Activated CD4-positive, CD25-positive, alpha-beta regulatory T cell treated with anti-CD3 and anti-CD28 coated beads, Interleukin-2, amount 50 U/mL, for 72 hours (primary cell): ENCODE data around the gene NUDC.
"Not testable (repeated sequence)": the region's sequence is repeated elsewhere in the genome, so short reads cannot be mapped to it uniquely, and the experiment has no call there.

ENCODE experiments used
- DNase-seq: peaks from one replicate; pipeline ENCODE4 v3.0.0; 2021

NUDC gene

DNA sequence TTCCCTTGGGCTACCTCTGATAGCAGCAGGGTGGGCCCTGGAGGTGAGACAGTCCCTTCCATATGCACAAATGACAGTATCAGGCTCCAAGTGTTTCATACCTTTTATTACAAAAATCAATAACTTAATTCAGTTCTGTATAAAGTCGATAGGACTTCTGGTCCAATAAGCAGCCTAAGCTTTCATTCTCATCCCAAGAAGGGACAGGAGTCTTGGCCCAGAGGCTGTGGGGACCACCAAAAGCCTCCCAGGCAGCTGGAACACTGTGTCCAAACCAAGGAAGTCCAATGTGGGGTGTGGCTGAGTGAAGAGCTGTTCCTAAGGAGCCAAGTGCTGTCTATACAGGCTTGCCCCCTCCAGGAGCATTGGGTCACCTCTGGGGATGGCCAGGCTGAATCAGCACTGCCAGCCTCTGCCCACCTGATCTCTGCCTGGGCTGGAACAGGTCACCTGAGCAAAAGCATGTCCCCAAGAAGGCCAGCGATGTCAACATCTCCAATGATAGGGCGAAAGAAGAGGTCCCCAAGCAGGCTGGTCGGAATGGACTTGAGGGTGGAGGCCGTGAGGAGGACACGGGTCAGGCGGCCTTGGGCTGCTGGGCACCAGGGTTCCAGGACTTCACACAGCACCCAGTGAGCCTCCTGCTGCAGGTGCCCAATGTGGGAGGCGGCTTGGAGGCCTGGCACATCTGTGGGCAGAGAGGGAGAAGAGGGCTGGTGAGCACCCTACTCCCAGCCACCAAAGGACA is 10.0 kb upstream of the NUDC start:
- DNase-seq, result no peak

DNA sequence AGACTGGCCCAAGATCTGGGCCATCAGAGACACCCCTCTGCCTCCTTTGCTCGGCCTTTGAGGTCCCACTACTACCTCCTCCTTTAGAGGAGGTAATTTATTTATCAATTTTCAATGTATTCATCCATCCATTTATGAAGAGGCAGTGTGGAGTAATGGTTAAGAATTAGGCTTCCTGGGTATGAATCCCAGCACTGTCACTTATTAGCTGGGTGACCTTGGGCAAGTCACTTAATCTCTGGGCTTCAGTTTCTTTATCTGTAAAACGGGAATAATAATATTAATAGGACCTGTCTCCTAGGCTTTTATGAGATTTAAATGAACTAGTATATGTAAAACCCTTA is 9.4 kb upstream of the NUDC start:
- DNase-seq, result no peak

DNA sequence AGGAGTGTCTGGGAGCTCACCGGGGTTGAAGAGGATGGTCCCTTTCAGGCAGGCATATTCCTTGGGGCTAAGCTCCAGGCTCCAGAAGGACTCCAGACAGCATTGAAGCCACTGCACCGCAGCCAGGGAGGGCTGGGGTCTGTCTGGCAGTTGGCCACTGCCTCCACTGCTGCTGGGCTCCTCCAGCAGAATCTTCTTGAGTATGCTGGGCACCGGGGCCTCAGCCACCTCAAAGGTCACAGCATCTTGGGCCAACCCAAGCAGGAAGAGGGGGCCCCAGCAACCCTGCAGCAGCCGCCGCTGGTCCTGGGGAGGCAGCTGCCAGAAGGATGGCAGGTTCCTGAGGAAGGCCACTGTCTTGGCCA is 8.2 kb upstream of the NUDC start:
- no peak for DNase-seq

DNA sequence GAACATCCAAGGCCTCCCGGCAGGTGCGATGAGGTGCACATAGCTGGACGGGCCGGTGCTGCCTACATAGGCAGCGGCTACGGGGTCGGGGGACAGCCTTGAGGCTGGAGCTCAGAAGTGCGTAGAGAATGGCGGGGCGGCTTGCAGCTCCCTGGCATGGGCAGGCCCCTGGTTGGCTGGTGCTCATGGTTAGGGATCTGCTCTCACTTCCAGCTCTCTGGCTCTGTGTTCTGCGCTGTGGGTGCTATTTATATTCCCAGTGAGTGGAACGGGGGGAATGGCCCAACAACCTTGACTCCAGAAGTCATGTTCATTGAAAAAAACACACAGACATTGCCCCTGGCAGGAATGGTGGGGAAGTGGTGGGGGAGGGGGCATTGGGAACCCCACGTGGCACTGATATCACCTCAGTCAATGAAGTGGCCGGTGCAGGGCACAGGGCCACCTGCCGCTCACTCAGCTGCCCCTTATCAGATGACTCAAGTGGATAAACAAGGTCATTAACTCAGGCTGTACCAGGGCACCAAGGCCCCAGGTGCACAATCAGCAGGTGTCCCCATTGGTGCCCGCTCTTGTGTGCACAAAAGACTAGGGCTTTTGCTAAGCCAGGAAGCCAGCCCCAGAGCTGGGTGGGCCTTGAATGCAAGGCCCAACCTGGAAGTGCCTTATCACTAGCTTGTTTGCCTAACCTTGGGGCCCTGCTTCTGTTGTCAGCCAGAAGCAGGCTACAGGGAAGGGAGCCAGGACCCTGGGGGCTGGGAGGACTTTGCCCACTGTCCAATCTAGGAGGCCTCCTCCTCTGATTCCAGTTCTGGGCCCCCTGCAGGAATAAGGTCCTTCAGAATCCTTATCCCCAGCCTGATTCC is 7.6 kb upstream of the NUDC start, which contains the start of gene NR0B2:
Gene NR0B2, minus strand, starts transcription at position 222 of the 866 bp plus-strand sequence. Its CDS starts 35 bp downstream, at position 187.
- DNase-seq, result no peak

DNA sequence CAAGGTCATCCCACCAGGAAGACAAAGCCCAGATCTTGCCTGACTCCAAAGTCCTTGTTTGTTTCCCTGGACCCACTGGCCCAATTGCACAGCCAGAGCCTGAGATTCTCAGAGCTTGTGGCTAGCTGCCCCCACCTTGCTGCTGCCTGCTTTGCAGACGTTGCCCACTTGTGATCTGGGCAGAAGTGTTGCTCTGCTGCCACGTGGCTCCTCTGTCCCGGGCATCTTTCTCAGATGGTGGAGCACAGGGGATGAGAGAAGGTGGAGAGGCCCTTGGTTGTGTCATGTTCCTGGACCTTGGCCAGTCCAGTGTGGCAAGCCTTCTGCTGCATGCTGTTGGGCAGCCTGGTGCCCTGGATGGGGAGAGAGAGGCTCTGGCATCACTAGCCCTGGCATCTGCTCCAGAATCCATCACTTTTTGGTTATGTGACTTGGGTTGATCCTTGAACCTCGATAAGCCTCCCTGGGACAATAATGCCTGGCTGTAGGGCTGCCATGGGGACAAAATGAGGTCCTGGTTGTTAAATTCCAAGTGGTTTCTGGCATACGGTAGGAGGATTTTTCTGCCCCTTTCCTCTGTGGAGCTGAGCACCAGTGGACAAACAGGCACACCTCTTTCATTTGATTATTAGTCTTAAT is 6.2 kb upstream of the NUDC start:
- no peak for DNase-seq

DNA sequence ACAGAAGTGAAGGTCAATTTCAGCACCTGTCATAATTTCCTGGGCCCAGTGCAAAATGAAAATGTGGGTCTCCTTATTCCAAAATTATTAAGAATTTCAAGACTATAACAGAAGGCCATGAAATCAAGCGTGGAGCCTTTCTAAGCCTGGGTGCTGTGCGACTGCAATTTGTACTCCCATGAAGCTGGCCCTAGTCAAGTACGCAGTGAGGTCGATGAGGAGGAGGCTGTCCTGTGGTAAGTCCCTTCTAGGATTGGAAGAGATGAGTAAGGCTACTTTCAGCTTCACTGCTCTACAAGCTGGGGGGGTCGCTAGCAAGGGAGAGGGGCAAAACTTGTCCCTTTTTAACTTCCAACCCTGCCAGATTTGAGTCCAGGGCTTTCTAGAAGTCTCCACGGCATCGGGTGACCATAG is 410 bp upstream of the NUDC start:
- no peak for DNase-seq

DNA sequence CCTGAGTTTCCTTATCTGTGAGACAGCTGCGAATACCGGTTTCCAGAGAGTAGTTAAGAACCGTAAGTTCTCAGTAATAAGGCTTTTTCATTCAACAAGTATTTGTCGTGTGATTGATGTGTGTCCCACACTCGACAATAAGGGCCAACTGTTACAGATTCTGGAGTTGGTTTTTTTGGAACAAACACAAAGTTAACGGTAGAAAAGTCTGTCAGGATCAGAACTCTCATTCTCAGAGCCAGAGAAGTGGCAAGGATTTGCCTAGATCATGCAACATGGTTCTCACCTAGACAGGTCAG is 837 bp downstream of the NUDC start:
- no peak for DNase-seq

DNA sequence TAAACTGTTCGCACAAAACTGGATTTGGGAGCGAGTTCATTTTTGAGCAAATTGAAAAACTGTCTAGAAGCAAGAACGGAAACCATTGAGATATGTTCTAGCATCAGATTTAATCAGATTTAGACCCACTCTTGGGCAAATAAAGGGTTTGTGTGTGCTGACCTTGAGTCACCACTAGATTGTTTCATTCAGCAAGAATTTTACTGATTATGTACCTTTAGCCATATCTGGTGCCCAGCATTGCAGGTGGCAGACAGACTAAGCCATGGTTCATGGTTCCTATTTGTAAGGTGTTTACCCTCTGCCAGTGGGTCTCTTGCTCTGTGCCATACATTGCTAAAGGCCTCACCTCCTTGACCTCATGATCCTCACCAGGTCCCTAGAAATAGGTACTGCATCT is 1.4 kb downstream of the NUDC start:
- no peak for DNase-seq

DNA sequence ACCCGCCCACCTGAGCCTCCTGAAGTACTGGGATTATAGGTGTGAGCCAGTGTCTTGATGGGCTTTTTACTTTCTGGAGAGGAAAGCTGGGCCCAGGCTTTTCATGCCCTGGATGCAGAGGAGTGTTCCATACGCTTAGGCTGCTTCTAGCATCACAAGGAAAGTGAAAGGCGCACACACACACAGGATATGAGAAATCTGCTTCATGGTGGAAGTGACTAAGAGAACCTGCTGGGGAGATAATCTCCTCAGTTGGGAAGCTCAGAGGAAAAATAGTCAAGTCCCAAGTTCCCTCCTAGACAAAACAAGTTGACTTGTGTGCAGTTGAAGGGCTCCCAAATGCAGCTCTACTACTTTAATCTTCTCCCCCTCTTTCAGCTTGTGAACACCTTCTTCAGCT is 2.2 kb downstream of the NUDC start:
- no peak for DNase-seq

DNA sequence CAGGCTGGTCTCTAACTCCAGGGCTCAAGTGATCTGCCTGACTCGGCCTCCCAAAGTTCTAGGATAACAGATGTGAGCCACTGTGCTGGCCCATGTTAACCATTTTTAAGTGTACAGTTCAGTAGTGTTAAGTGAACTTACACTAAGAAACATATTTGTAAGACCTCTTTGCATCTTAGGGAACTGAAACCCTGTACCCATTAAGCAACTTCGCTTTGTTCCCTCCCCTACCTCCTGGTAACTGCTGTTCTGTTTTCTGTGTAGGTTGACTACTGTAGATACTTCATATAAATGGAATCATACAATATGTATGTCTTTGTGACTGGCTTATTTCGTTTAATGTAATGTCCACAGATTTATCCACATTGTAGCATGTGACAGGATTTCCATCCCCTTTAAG is 11.0 kb downstream of the NUDC start:
- no peak for DNase-seq

DNA sequence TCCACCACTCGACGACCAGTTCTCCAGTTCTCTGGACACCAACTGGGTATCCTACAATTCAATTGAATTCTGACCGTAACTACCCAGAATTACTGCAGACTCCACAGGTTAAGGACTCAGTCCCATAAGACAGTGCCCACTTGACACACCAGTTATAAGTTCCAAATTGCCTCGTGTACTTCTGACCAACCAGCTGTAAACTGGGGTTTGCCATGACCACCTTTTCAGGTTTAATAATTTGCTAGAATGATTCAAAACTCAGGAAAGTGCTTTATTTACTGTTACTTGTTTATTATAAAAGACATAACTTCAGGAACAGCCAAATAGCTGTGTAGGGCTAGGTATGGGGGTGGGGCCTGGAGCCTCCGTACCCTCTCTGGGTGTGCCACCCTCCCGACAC is 15.3 kb downstream of the NUDC start:
- DNase-seq, result no peak

DNA sequence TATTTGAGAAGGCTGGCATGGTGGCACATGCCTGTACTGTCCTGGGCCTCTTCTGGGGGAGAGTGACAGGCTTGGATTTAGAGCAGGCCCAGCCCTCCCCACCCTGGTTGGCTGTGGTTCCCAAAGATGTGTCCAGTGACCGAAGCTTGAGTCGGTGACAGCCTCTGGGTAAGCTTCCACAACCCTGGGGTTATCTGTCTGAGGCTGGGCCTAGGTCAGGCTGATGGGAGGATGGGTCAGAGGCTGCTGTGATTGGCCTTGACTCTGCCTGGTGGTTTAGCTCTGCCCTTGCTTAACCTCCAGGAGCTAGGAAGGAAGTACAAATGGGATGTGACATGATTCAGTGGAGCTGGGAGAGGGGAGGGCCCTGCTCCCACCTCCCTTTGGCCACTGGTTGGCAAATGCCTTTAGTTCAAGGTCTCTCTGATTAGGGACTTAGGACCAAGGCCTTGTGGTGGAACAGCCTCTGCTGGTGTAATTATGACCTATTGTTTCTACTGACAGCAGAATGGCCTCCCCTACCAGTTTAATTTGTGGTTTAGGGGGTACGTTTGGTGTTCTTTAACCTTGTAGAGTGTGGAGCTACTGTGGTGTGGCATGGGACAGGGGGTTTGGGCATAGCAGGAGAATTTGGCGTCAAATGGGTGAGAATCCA is 16.6 kb downstream of the NUDC start:
- no peak for DNase-seq

DNA sequence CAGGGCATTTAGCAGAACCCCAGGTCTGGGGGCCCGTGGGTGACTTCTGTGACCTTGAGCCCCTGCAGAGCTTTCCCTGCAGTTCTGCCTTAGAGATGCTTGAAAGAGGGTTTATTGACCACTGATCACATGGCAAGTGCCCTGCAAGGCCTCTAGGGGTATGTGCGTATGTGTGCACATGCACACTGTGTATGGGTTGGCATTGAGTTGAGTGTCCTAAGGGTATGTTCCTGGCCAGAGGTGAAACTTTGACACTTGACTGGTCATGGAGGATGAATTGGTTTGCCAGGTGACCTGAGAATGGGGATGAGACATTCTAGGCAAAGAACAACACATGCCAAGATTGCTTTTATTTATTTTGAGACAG is 17.1 kb downstream of the NUDC start:
- DNase-seq, result no peak

DNA sequence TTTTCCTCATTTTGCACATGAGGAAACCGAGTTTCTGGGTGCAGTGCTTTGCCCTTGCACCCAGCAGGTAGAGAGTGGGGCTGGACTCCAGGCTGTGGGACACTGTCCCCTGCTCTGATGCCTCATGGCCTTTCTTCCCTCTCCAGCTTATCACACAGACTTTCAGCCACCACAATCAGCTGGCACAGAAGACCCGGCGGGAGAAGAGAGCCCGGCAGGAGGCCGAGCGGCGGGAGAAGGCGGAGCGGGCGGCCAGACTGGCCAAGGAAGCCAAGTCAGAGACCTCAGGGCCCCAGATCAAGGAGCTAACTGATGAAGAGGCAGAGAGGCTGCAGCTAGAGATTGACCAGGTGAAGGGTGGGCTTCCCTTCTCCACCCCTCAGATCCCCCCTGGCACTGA is 19.8 kb downstream of the NUDC start:
- DNase-seq, result no peak

DNA sequence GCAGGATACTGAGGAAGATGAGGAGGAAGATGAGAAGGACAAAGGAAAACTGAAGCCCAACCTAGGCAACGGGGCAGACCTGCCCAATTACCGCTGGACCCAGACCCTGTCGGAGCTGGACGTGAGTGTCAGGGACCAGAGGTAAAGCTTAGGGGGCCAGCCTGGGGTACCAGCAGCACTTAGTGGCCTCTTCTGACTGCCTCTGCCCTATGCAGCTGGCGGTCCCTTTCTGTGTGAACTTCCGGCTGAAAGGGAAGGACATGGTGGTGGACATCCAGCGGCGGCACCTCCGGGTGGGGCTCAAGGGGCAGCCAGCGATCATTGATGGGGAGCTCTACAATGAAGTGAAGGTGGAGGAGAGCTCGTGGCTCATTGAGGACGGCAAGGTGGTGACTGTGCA is 21.1 kb downstream of the NUDC start:
- DNase-seq, result no peak

DNA sequence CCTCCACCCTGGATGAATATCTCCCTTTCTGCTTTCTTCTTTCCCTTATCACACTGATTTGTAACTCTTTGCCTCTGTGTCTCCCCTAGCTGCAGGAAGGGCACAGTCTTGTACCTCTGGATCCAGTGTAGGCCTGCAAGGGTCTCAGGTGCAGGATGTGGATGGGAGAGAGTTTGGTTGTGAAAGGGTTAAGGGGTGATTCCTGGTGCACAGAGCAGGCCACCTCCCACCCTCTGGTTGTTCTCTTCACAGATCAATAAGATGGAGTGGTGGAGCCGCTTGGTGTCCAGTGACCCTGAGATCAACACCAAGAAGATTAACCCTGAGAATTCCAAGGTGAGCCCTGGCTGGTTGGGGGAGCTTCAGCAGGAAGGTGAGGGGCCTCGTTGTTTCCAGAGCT is 23.6 kb downstream of the NUDC start:
- DNase-seq, result no peak

DNA sequence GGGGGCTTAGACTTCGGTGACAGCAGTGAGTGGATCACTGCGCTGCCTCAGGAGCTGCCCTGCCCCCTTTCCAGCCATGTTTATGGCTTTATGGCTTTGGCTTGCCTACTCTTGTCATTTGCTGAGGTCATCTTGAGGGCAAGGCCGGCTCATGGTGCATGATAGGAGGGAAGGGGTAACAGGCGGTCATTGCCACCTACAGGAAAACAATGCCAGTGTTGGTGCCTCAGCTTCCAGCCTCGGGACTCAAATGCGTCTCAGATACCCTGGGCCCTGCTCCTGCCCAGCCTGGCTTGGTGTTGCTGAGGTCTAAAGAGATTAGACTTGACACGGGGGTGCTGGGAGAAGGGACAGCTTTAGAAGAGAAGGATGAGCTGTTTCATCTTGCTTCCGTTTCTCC is 24.2 kb downstream of the NUDC start:
- no peak for DNase-seq

DNA sequence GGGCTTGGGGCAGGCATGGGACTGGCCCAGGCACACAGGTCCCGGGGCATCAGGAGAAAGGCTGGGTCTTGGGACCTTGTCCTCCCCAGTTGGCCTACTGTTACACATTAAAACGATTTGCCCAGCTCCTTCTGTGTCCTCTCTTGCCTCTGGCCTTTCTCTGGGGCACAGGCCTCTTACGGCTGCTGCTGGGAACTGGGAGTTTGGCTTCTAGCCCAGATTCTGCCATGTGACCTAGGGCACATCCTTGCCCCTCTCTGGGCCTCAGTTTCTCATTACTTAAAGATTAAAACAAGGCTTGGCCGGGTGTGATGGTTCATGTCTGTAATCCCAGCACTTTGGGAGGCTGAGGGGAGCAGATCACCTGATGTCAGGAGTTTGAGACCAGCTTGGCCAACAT is 24.7 kb downstream of the NUDC start:
- no peak for DNase-seq

DNA sequence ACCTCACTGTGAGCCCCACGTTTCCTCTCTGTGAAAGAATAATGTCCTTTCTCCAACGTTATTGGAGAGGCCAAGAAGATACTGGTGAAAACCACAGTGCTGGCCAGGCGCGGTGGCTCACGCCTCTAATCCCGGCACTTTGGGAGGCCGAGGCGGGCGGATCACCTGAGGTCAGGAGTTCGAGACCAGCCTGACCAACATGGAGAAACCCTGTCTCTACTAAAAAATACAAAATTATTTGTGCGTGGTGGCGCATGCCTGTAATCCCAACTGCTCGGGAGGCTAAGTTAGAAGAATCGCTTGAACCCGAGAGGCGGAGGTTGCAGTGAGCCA is 27.1 kb downstream of the NUDC start:
- DNase-seq, result not testable (repeated sequence)

DNA sequence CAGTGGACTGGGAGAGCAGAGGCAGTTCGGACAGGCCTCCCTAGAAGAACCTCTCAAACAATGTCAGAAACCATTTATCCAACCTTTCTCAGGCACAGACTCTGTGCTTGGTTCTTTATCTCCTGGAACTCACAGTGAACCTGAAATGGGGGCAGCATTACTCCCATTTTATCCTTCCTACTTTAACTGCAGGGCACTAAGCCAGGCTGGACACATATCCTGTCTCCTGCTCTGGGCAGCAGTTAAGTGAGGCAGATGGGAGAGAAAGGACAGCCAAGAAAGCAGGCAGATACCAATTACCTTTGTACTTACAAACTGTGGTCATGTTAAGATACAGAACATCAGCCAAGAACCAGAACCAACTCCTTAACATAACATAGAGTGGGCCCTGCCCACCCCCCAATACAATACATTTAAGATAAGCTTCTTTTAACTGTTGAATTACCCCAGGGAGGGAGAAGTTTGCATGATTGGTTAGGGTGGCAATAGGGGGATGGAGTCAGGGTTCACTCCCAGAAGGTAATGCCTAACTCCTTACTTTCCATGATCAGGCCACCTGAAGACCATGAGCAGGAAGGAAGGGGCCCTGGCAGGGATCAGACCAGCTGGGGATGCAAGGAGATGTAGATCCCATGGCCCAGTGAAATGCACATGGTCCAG is 27.9 kb downstream of the NUDC start:
- DNase-seq, result no peak

DNA sequence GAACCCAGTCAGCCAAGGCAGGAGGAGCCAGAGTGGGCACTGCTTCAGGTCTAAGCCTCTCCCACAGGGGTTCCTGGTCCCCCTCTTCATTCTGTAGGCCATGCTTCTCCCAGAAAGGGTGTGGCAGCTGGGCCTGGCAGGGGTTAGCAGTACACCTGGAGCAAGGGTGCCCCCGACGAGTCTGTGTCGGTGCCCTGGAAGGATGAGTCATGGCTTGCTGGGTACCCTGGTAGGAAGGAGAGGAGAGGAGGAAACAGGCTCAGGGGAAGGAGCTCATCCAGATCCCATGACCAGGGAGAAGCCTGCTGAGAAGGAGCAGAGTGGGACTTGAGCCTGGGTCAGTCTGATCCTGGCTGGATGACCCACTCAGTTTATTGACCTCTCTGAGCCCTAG is 28.4 kb downstream of the NUDC start:
- DNase-seq, result no peak

DNA sequence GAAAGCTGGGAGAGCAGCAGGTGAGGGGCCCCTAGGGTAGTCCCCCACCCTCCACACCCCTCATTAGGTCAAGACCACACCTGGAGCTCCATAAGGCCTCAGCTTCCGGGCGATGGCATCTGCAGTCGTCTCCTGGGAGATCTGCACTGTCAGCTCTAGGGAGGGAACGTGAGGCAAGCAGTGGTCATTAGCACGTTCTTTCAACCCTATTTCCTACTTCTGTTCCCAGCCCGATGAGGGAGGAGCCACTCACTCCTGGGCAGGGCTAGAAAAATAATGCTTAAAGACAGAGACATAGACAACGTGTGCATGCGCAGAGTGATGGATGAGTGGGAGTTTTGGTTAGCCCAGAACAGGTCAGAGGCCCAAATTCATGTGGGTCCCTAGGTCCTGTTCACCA is 29.1 kb downstream of the NUDC start:
- no peak for DNase-seq

DNA sequence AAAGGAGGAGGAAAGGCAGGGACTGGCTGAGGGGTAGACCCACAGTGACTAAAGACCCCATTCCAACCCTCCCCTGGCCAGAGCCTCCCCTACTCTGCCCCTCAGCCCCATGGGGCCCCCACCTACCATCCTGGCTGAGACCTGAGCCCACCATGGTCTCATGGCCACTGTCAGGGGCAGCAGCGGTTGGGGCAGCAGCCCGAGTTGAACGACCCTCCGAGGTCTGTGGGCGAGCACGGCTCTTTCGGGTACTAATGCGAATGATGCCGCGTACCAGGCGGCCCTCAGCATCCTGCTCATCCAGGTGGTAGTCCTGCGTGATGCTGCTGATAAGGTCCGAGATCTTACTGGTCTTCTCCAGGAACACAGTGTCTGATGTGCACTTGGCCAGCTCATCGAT is 29.7 kb downstream of the NUDC start:
- DNase-seq, result no peak
